NB4 (cell line): ENCODE results near the gene TSPAN12.

Source experiments
- POLR2A ChIP-seq: IDR thresholded peaks from 2 replicates; pipeline ENCODE4 v1.6.1; 2011; ENCODE audit warnings: mild to moderate bottlenecking; ENCODE audit not compliant: insufficient read length; ENCODE audit errors: extremely low read depth
- TF ChIP-seq, protein P1 (sequence below): IDR thresholded peaks from one replicate; pipeline ENCODE4 v1.5.1; 2012; ENCODE audit warnings: low read depth, low read length

DNA sequence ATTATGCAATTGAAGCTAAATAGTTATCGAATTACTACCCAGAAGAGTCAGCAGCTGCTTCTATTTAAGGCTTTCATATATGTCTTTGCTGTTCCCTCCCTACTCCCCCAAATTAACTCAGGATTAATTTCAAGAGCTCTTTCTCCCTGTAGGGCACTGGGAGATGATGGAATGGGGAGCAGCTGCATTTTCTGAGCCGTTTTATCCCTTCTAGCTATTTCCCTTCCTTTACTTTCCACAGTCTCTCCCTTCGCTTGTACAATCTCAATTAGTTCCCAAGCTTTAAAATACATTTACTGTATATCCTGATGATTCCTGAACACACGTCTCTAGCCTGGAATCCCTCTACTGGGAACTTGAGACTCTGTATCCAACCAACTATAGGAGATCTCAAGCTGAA, 19.8 kb upstream of the TSPAN12 start:
- TF ChIP-seq, protein P1, sequence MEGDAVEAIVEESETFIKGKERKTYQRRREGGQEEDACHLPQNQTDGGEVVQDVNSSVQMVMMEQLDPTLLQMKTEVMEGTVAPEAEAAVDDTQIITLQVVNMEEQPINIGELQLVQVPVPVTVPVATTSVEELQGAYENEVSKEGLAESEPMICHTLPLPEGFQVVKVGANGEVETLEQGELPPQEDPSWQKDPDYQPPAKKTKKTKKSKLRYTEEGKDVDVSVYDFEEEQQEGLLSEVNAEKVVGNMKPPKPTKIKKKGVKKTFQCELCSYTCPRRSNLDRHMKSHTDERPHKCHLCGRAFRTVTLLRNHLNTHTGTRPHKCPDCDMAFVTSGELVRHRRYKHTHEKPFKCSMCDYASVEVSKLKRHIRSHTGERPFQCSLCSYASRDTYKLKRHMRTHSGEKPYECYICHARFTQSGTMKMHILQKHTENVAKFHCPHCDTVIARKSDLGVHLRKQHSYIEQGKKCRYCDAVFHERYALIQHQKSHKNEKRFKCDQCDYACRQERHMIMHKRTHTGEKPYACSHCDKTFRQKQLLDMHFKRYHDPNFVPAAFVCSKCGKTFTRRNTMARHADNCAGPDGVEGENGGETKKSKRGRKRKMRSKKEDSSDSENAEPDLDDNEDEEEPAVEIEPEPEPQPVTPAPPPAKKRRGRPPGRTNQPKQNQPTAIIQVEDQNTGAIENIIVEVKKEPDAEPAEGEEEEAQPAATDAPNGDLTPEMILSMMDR = no peak
- TF ChIP-seq POLR2A = no peak
